Activated naive CD4-positive, alpha-beta T cell (primary cell): Measurements from ENCODE around the gene MACF1.
"Not testable (repeated sequence)": the region's sequence is repeated elsewhere in the genome, so short reads cannot be mapped to it uniquely, and the experiment has no call there.

Experiments
- DNase-seq, 4 experiments: peaks; one replicate each; lab custom pipeline; 2025; lab: John Stamatoyannopoulos, UW

Gene MACF1

GRCh38 chr1:39425151-39425550 lies 220.7 kb downstream of the MACF1 start:
- no peak for DNase-seq

DNA sequence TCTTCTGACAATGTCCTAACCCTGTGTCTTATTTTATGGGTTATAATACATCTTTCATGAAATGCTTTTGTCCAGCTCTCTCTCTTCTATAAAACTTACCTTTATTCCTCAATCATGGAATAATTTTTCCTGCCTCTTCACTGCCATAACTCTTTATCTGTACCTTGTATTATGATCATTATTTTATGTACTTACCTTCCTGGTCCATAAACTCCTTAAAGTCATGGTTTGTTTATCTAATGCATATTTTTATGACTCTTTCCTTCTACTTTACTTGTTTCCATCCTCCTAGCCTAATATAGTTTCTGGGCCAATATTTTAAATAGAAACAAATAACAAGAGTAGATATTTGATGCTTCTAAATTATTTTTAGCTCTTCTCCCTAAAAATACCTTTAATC lies 221.1 kb downstream of the MACF1 start:
- no peak for DNase-seq

- no peak for DNase-seq
Measured at GRCh38 chr1:39426346-39426745, 221.9 kb downstream of the MACF1 start.

DNA sequence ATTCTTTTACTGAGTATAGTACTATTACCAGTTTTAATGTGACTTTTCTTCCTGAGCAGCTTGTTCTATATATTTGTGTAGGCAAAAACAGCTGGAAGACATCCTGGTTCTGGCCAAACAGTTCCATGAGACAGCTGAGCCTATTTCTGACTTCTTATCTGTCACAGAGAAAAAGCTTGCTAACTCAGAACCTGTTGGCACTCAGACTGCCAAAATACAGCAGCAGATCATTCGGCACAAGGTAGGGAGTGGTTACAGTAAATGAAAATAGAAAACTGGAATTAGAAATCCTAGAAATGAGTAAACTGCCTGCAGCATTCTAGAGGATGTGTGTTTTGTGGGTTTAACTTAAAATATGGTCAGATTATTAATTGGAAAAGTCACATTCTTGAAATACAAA lies 222.9 kb downstream of the MACF1 start:
- DNase-seq, result no peak

DNA sequence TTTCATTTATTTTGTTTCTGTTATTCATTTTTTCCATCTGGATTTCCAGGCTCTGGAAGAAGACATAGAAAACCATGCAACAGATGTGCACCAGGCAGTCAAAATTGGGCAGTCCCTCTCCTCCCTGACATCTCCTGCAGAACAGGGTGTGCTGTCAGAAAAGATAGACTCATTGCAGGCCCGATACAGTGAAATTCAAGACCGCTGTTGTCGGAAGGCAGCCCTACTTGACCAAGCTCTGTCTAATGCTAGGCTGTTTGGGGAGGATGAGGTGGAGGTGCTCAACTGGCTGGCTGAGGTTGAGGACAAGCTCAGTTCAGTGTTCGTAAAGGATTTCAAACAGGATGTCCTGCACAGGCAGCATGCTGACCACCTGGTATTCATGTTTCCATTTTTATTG lies 223.4 kb downstream of the MACF1 start:
- no peak for DNase-seq

GRCh38 chr1:39431927-39432326 lies 227.4 kb downstream of the MACF1 start:
- DNase-seq, result no peak

DNA sequence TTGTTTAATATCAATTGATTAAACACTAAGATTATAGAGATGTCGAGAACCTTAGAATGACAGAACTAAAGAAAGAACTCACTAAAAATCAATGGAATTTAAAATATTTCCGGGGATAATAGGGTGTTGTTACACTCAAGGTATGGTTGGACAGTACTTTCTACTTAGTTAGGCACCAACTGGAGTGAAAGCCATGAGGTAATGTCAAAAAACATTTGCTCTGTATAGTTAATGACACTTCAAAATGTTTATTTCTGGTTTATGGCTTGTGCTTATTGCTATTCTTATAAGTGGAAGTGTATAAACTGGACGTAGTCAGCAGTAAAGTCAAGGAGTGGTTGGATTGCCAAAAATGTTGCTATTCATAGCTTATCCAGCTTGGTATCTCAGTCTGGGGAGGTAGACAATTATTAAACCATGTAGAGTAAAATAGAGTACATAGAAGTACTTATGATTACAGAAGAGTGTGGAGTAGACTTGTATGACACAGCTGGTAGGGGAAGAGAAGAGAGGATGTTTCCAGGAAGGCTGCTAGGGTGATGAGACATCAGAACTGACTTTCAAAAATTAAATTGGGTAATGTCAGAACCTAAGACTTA lies 230.4 kb downstream of the MACF1 start:
- no peak for DNase-seq

DNA sequence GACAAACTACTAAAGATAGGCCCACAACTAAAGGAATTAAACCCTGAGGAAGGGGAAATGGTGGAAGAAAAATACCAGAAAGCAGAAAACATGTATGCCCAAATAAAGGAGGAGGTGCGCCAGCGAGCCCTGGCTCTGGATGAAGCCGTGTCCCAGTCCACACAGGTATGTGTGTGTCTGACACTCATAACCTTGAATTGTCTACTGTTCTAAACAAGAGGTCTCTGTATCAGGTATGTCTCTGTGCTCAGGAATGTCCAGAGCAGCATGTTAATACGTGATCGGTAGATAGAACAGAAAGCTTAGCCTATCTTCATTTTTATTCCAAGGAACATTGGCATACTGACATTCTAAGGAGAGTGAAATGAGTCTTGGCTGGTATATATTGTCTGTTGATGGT lies 231.1 kb downstream of the MACF1 start:
- DNase-seq, result no peak

DNA sequence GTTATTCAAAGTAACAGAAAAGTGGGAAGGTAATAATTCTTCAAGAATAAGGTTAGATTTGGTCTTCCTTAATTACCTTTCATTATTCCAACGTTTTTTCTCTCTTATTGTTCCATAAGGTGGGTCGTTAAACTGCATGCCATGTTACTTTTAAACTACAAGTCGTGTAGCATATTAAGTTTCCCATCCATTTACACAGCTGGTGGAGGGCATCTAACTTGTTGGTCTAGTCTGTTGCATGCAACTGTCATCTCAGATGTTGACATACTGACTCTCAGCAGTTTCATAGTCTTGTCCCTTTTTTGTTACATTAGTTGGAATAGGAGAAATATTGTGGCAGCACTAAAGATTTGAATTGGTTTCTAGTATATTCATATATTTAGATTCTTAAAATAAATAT lies 232.3 kb downstream of the MACF1 start:
- no peak for DNase-seq

DNA sequence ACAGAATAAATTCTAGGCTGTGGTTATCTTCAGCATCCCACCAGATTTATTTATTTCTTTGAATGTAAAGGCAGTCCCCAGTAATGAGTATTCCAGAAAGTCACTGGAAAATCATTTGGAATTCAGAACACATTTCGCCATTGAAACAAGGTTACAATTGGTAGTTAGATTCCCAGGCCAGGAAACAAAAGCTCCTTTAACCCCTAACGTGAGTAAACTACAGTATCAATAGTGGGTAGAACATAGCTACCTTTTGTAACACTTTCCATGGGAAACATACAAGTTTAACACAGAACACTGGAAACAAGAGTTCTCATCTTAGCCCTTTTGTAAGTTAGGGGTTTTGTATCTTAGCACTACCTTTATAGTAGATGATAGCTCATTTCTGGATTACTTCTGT lies 233.5 kb downstream of the MACF1 start:
- DNase-seq, result no peak

DNA sequence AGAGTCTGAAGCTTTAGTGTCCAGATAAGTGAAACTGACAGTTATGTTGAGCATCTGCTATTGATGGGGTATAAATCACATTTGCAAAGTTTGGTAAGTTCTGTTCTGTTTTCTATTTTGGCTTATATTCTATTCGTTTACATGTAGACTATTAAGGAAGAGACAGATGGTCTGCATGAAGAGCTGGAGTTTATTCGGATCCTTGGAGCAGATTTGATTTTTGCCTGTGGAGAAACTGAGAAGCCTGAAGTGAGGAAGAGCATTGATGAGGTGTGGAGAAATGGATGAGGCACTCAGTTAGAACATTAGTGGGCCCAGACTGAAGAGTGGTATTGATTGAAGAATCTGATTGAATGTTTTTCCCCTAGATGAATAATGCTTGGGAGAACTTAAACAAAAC lies 236.4 kb downstream of the MACF1 start:
- no peak for DNase-seq

- no peak for DNase-seq
Measured at GRCh38 chr1:39441797-39442196, 237.3 kb downstream of the MACF1 start.

GRCh38 chr1:39445573-39445972 lies 241.1 kb downstream of the MACF1 start:
- no peak for DNase-seq

DNA sequence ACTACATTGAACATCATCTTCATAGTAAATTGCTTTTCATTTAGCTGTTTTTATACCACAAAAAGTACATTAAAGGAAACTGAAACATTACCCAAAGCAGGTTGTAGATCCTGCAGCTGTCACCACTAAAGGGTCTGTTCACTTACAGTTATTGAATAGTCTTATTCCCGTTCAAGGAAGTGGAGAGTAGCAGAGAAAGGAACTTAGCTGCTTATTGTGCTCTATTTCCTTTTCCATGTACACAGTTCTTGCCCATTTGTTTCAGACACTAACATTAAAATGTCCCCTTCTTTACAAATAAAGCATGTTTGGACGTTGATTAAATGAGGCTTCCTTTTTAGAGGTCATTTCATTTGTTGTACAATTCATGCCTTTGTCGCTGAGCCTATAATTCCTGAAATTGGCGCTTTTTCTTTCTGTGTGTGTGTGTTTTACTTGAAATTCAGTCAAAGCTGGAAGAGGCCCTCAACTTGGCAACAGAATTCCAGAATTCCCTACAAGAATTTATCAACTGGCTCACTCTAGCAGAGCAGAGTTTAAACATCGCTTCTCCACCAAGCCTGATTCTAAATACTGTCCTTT lies 242.6 kb downstream of the MACF1 start:
- no peak for DNase-seq

DNA sequence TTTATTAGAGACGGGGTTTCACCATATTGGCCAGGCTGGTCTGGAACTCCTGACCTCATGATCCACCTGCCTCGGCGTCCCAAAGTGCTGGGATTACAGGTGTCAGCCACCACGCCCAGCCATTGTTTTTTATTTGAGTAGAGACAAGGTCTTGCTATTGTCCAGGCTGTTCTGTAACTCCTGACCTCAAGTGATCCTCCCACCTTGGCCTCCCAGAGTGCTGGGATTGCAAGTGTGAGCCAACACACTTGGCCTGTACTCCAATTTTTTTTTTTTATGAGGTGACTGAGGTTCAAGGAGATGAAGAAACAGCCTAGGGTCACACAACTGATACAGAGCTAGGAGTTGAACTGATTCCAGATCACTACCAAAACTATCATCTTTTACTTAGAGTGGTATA lies 245.5 kb downstream of the MACF1 start:
- DNase-seq, result not testable (repeated sequence)

DNA sequence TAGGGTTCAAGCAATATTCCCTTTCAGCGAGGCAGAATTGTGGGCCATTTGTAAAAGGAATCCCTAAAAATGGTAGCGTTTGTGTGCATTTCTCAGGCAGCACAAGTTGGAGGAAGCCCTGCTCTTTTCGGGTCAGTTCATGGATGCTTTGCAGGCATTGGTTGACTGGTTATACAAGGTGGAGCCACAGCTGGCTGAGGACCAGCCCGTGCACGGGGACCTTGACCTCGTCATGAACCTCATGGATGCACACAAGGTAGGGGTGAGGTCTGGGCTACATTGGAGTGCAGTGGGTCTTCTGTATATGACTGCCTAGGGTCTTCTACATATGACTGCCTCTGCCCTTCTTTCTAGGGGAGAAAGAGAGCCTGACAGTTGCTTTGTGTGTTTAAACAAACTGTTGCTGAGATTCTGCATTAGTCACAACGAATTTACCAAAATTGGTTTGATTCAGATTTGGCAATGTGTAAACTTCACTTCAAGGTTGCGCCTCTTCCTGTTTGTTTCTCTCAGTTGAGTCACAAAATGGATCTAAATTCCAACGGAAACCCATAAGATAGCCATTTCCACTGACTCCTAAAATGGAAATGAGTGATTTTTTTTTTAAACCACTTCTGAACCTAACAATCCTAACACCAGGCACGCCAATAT lies 246.6 kb downstream of the MACF1 start:
- DNase-seq, result no peak

DNA sequence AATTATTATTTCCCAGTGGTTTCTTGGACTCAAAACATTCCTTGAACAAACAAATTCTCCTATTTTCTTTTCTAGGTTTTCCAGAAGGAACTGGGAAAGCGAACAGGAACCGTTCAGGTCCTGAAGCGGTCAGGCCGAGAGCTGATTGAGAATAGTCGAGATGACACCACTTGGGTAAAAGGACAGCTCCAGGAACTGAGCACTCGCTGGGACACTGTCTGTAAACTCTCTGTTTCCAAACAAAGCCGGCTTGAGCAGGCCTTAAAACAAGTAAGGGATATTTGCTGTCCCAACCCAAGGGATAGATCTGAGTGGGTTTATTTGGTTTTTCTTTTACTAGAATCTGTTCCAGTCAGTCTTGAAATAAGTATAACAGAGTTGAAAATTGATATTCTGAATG lies 247.6 kb downstream of the MACF1 start:
- no peak for DNase-seq

DNA sequence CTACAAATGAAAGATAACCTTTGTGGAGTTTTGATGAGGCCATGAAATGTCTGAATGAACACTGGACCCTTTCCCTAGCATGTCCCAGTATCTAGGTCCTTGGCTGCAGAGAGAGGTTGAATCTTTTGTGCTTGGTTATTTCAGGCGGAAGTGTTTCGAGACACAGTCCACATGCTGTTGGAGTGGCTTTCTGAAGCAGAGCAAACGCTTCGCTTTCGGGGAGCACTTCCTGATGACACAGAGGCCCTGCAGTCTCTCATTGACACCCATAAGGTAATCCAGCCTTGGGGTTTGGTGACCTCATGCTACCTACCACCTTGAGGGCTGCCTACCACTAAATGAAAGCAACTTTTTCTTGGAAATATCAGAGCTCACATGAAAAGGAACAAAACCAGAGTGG lies 248.0 kb downstream of the MACF1 start:
- no peak for DNase-seq

GRCh38 chr1:39453603-39454002 lies 249.1 kb downstream of the MACF1 start:
- DNase-seq, result no peak

GRCh38 chr1:39458991-39459390 lies 254.5 kb downstream of the MACF1 start:
- no peak for DNase-seq

GRCh38 chr1:39462074-39462473 lies 257.6 kb downstream of the MACF1 start:
- DNase-seq, result no peak

GRCh38 chr1:39466413-39467107 lies 262.1 kb downstream of the MACF1 start:
- DNase-seq, result no peak

DNA sequence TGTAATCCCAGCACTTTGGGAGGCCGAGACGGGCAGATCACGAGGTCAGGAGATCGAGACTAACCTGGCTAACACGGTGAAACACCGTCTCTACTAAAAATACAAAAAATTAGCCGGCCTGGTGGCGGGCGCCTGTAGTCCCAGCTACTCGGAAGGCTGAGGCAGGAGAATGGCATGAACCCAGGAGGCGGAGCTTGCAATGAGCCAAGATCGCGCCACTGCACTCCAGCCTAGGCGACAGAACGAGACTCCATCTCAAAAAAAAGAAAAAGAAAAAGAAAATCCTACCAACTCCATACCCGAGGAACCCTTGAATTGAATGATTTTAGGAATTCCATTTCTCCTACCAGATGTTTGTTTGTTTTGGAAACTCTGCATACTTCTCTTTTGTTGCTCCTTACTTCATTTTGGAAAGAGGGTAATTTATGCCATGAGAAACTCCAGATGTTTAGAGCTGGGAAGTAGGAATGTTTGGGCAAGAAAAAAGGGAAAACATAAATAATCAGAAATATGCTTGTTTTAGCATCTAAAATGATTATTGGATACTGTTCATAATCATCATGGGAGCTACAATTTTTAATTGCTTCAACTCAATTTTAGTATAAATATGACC lies 262.7 kb downstream of the MACF1 start:
- DNase-seq, result not testable (repeated sequence)
